ENCODE results near the gene MLANA. TPM values are rescaled to one million over a fixed set of nuclear protein-coding genes. Genes with fewer than 3 reads are reported as not detected.

The MLANA gene
- total and polyA plus RNA-seq, 11 donors, result not detected

DNA sequence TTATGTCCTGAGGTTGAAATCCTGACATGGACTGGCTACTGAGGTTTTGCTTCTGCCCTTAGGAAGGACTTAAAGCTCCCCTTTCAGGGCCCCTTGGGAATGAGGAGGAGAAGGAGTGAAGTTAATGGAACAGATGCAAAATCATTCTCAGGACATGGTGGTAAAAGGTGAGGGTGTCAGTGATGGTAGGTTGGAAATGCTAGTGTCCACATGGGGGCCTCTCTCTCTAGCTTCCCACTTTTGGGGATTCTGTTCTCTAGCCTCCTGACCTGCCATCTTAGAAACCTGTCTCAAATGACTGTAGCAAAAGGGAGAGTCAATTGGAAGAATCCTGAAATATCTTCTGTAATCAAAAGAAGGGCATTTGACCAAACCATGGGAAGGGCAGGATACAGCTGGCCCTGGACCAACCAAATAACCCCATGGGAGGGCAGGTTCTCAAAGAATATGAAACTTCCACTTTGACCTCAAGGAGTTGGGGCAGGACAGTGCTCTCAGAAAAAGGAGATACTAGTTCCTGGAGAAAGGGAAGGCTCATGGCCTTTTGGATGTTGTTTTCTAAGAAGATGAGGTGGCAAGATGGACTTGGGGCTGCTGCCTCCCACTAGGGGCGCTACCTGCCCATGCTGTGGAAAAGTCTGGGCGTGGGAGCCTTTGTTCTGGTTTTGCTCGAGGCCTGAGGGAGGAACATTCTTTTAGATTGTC is 21.2 kb upstream of the MLANA start:
- Histone ChIP-seq H3K27me3 (no peaks in the 10 kb centered on the region), H3K27ac (no peak overlapping the region), H3K4me3 (no peak overlapping the region), H3K4me1 (no peaks in the 10 kb centered on the region), H3K36me3 (no peaks in the 10 kb centered on the region), H3K9me3 (no peaks in the 10 kb centered on the region)
- TF ChIP-seq CTCF (IDR thresholded peaks at IDR 0.05), result no peak
- TF ChIP-seq POLR2A (IDR thresholded peaks at IDR 0.05), result no peak
- DNase-seq, result no peak
- 89 to 98% (median 89%) methylated on average over 3 of the region's 3 CpGs for WGBS, 4 donors
- intact Hi-C loops (cut with DNase I), result loop anchor here in 1 of 10 donors (10.0 kb wide), 1 partner anchor 65 kb away; no protein-coding TSS in a partner anchor
- ATAC-seq, result no peak

GRCh38 chr9:5870020-5870339 is 20.7 kb upstream of the MLANA start:
- no peak for ATAC-seq
- TF ChIP-seq POLR2A (IDR thresholded peaks at IDR 0.05) (no peak), CTCF (IDR thresholded peaks at IDR 0.05) (no peak)
- 85 to 90% (median 87%) methylated on average over 2 of the region's 2 CpGs for WGBS, 4 donors
- DNase-seq, result no peak
- no peak overlapping the region for H3K4me3 ChIP-seq
- H3K4me1 ChIP-seq, result no peaks in the 10 kb centered on the region
- H3K9me3 ChIP-seq, result no peaks in the 10 kb centered on the region
- intact Hi-C loops (cut with DNase I), result loop anchor here in 1 of 10 donors (10.0 kb wide), 1 partner anchor 65 kb away; no protein-coding TSS in a partner anchor
- no peaks in the 10 kb centered on the region for H3K27me3 ChIP-seq
- H3K36me3 ChIP-seq, result no peaks in the 10 kb centered on the region
- no peak overlapping the region for H3K27ac ChIP-seq

GRCh38 chr9:5870691-5871090 is 20.0 kb upstream of the MLANA start:
- peak in 2 of 5 donors; percentile 16 to 61 for DNase-seq
- Histone ChIP-seq H3K9me3 (no peaks in the 10 kb centered on the region), H3K36me3 (no peaks in the 10 kb centered on the region), H3K4me1 (no peaks in the 10 kb centered on the region), H3K27me3 (no peaks in the 10 kb centered on the region), H3K27ac (no peak overlapping the region), H3K4me3 (no peak overlapping the region)
- WGBS, 4 donors, result 47 to 66% (median 64%) methylated on average over 3 of the region's 3 CpGs
- intact Hi-C loops (cut with DNase I), result loop anchor here in 1 of 10 donors (10.0 kb wide), 1 partner anchor 64 kb away; no protein-coding TSS in a partner anchor
- ATAC-seq, result peak in 1 of 4 donors; percentile 41
- TF ChIP-seq POLR2A (IDR thresholded peaks at IDR 0.05) (no peak), CTCF (IDR thresholded peaks at IDR 0.05) (no peak)

DNA sequence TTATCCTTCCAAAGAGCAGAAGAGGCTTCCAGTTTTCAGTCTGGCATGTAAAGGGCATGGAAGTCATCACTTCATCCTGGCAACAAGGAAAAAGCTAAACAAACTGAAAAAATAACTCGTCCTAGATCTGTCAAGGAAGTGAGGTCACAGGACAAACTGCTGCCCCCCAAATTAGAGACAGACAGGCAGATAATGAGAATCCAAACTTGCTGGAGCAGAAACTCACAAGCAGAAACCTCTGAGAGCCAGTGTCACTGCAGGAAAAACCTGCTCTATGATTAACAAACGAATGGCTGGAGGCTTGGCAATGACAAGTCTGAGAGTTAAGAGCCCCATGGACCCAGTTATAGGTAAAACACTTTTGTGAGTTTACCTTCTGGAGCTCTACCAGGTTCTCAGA is 18.9 kb upstream of the MLANA start:
- Histone ChIP-seq H3K27me3 (no peaks in the 10 kb centered on the region), H3K36me3 (no peaks in the 10 kb centered on the region), H3K4me3 (no peak overlapping the region), H3K27ac (no peak overlapping the region), H3K4me1 (no peaks in the 10 kb centered on the region), H3K9me3 (no peaks in the 10 kb centered on the region)
- ATAC-seq (no peak), DNase-seq (no peak)
- TF ChIP-seq POLR2A (IDR thresholded peaks at IDR 0.05) (no peak), CTCF (IDR thresholded peaks at IDR 0.05) (no peak)
- WGBS, 4 donors, result 52 to 63% (median 58%) methylated on average over 2 of the region's 2 CpGs
- intact Hi-C loops (cut with DNase I), result loop anchor here in 1 of 10 donors (10.0 kb wide), 1 partner anchor 63 kb away; no protein-coding TSS in a partner anchor

Measured in heart left ventricle (tissue), 16 donors.